Measurements from ENCODE around the gene TMEM86B. TPM values are rescaled to one million over a fixed set of nuclear protein-coding genes. Genes with fewer than 3 reads are reported as not detected.

TMEM86B gene
- total RNA-seq, 1 experiment from 2014 or later, result 14.2 TPM

DNA sequence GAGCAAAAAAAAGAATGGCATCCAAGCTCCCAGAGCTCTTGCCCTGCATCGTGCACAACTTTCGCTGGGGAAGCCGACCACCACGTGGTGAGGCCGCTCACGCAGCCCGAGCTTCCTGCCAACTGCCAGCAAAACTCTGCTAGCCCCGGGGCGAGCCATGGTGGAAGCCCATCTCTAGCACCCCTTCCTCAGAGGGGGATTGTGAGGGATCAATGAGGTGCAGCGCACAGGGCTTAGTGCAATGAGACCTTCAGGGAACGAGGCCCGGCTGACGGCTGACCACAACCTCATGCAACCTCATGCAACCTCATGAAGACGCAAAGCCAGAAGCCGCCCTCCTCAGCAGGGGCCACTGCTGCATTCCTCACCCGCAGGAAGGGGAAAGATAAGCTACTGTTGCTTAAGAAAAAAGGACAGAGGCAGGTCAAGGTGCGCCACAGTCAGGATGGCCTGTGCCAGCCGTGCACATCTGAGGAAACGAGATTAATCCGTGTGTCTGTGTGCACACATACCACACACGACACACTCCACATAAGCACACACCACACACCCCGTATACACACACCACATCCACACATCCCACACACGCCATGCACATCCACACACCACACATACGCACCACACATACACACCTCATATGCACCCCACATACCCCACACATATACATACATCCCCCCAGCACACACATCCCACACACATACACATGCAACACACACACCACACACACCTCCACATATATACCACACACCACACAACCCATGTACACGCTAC, 41.8 kb upstream of the TMEM86B start:
- Histone ChIP-seq H3K4me3 (ENCODE audit: low read depth in 2 of 2, low read length in 2 of 2) (no peak overlapping the region), H3K4me1 (ENCODE audit: control insufficient read depth, insufficient read depth, low read length) (no peaks in the 10 kb centered on the region), H3K27ac (ENCODE audit: low read length) (no peak overlapping the region), H3K27me3 (ENCODE audit: control insufficient read depth, insufficient read depth, low read length) (no peaks in the 10 kb centered on the region), H3K36me3 (ENCODE audit: control insufficient read depth, insufficient read depth, low read length) (no peaks in the 10 kb centered on the region), H3K9me3 (ENCODE audit: control insufficient read depth, insufficient read depth, low read depth, low read length) (no peaks in the 10 kb centered on the region)
- CTCF ChIA-PET, result interaction anchor here (0.5 to 1.0 kb wide), 2 partner anchors 31 to 840 kb away, joined by 3 to 13 read pairs; no protein-coding TSS in a partner anchor
- intact Hi-C loops (cut with micrococcal nuclease; ENCODE audit: unreplicated experiment), result no loop called here
- DNase-seq (ENCODE audit: low read depth, low spot score) (no peak), ATAC-seq (no peak; the same call in 1 of the 2 replicates)
- no TSS peak for BruUV-seq (replicated peaks)
- in situ Hi-C loops (cut with HindIII; ENCODE audit: low pct_unique_long_range_greater_than_20kb, low sequenced_read_pairs), result no loop called here
- POLR2A ChIA-PET, result no interaction called here
- TF ChIP-seq SIN3A (IDR thresholded peaks at IDR 0.05; ENCODE audit: borderline replicate concordance, insufficient read depth, low read depth, low read length) (no peak), POLR2AphosphoS5 (IDR thresholded peaks at IDR 0.05; ENCODE audit: low read depth, low read length) (no peak), TCF7L2 (IDR thresholded peaks at IDR 0.05; ENCODE audit: low read depth, low read length) (no peak)
- TF ChIP-seq, protein P1, sequence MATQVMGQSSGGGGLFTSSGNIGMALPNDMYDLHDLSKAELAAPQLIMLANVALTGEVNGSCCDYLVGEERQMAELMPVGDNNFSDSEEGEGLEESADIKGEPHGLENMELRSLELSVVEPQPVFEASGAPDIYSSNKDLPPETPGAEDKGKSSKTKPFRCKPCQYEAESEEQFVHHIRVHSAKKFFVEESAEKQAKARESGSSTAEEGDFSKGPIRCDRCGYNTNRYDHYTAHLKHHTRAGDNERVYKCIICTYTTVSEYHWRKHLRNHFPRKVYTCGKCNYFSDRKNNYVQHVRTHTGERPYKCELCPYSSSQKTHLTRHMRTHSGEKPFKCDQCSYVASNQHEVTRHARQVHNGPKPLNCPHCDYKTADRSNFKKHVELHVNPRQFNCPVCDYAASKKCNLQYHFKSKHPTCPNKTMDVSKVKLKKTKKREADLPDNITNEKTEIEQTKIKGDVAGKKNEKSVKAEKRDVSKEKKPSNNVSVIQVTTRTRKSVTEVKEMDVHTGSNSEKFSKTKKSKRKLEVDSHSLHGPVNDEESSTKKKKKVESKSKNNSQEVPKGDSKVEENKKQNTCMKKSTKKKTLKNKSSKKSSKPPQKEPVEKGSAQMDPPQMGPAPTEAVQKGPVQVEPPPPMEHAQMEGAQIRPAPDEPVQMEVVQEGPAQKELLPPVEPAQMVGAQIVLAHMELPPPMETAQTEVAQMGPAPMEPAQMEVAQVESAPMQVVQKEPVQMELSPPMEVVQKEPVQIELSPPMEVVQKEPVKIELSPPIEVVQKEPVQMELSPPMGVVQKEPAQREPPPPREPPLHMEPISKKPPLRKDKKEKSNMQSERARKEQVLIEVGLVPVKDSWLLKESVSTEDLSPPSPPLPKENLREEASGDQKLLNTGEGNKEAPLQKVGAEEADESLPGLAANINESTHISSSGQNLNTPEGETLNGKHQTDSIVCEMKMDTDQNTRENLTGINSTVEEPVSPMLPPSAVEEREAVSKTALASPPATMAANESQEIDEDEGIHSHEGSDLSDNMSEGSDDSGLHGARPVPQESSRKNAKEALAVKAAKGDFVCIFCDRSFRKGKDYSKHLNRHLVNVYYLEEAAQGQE (IDR thresholded peaks at IDR 0.05; ENCODE audit: insufficient read depth in 1 of 2, low read depth in 2 of 2, low read length in 1 of 2), result no peak
- TF ChIP-seq, protein P2, sequence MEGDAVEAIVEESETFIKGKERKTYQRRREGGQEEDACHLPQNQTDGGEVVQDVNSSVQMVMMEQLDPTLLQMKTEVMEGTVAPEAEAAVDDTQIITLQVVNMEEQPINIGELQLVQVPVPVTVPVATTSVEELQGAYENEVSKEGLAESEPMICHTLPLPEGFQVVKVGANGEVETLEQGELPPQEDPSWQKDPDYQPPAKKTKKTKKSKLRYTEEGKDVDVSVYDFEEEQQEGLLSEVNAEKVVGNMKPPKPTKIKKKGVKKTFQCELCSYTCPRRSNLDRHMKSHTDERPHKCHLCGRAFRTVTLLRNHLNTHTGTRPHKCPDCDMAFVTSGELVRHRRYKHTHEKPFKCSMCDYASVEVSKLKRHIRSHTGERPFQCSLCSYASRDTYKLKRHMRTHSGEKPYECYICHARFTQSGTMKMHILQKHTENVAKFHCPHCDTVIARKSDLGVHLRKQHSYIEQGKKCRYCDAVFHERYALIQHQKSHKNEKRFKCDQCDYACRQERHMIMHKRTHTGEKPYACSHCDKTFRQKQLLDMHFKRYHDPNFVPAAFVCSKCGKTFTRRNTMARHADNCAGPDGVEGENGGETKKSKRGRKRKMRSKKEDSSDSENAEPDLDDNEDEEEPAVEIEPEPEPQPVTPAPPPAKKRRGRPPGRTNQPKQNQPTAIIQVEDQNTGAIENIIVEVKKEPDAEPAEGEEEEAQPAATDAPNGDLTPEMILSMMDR (IDR thresholded peaks at IDR 0.05), result no peak

DNA sequence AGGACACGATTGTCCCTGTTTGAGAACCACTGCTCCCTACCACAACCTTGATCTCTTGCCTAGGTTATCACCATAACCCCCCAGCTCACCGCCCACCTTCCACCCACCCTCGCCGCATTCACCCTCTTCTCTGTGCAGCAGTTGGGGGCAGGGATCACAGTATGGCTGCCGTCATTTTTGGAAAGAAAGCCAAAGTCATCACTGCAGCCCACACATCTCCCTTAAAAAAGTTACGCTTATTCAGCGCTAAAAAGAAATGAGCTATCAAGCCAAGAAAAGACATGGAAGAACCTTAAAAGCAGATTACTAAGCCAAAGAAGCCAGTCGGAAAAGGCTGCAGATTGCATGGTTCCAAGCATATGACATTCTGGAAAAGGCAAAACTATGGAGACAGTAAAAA, 40.7 kb upstream of the TMEM86B start:
- no peak for ATAC-seq
- no peaks in the 10 kb centered on the region for H3K9me3 ChIP-seq (ENCODE audit: control insufficient read depth, insufficient read depth, low read depth, low read length)

More for the DNA sequence above, 40.7 kb upstream of the TMEM86B start:
- Histone ChIP-seq H3K4me1 (ENCODE audit: control insufficient read depth, insufficient read depth, low read length) (no peaks in the 10 kb centered on the region), H3K4me3 (ENCODE audit: low read depth in 2 of 2, low read length in 2 of 2) (no peak overlapping the region), H3K27me3 (ENCODE audit: control insufficient read depth, insufficient read depth, low read length) (no peaks in the 10 kb centered on the region), H3K27ac (ENCODE audit: low read length) (no peak overlapping the region), H3K36me3 (ENCODE audit: control insufficient read depth, insufficient read depth, low read length) (no peaks in the 10 kb centered on the region)
- TF ChIP-seq POLR2AphosphoS5 (IDR thresholded peaks at IDR 0.05; ENCODE audit: low read depth, low read length) (no peak), SIN3A (IDR thresholded peaks at IDR 0.05; ENCODE audit: borderline replicate concordance, insufficient read depth, low read depth, low read length) (no peak), TCF7L2 (IDR thresholded peaks at IDR 0.05; ENCODE audit: low read depth, low read length) (no peak)
- TF ChIP-seq, protein P2 (IDR thresholded peaks at IDR 0.05), result no peak
- TF ChIP-seq, protein P1 (IDR thresholded peaks at IDR 0.05; ENCODE audit: insufficient read depth in 1 of 2, low read depth in 2 of 2, low read length in 1 of 2), result no peak
- CTCF ChIA-PET, result no interaction called here
- in situ Hi-C loops (cut with HindIII; ENCODE audit: low pct_unique_long_range_greater_than_20kb, low sequenced_read_pairs), result no loop called here
- no TSS peak for BruUV-seq (replicated peaks)
- intact Hi-C loops (cut with micrococcal nuclease; ENCODE audit: unreplicated experiment), result no loop called here
- no peak for DNase-seq (ENCODE audit: low read depth, low spot score)
- POLR2A ChIA-PET, result no interaction called here
